ENCODE data around the gene ARSK. TPM values are rescaled to one million over a fixed set of nuclear protein-coding genes. Genes with fewer than 3 reads are reported as not detected.
A peak's percentile ranks its signal among the peaks of the same experiment; 100 is the strongest.

ARSK gene
- total and polyA plus RNA-seq, 2 donors (not counting 1 experiment from before 2014, with no cell fraction given) = 3.7 to 5.1 TPM

DNA sequence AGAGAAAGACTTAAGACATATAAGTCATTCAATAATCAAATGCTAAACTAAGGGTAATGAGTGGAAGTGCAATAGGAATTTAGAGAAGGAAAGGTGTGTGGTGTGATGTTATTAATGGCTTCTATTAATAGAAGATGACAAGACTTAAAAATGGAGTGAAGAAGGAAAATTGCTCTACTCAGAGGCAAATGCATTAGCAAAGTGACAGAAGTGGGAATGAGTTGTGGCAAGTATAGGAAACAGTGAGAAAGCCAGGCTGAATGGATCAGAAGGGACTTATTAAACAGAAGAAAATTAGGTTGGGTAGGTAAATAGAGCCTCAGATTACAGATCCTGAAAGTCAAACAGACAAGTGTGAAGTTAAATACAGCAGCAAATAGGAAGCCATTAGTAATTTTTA is 5.9 kb upstream of the ARSK start:
- DNase-seq (no peak), ATAC-seq (ENCODE audit: low read depth) (no peak)
- Histone ChIP-seq H3K4me2 (replicated peaks; ENCODE audit: low read depth, low read length, poor library complexity, severe bottlenecking) (no peak overlapping the region), H4K20me1 (ENCODE audit: control insufficient read depth, insufficient read depth, low read length, poor library complexity, severe bottlenecking) (peaks cover 23% of the 10 kb centered on the region), H3K27ac (ENCODE audit: low read length in 2 of 2) (no peak overlapping the region), H2AFZ (ENCODE audit: insufficient read depth, low read depth, low read length, poor library complexity, severe bottlenecking) (no peak overlapping the region), H3K9me3 (ENCODE audit: control extremely low read depth in 1 of 3, control insufficient read depth in 2 of 3, insufficient read depth in 1 of 3, low read length in 2 of 3) (no peaks in the 10 kb centered on the region), H3K79me2 (ENCODE audit: control insufficient read depth, insufficient read depth, low read length) (peaks cover 65% of the 10 kb centered on the region), H3K9ac (ENCODE audit: low read length) (no peak overlapping the region), H3K36me3 (replicated peaks in 1 of 2; ENCODE audit: control extremely low read depth in 1 of 2, control insufficient read depth in 1 of 2, extremely low read depth in 1 of 2, insufficient read depth in 2 of 2, low read length in 1 of 2) (peaks cover 20 to 39% of the 10 kb centered on the region in 2 experiments), H3K4me3 (ENCODE audit: control extremely low read depth in 1 of 5, extremely low read depth in 1 of 5, insufficient read depth in 1 of 5, low read depth in 2 of 5, low read length in 4 of 5) (no peak overlapping the region), H3K27me3 (replicated peaks in 1 of 4; ENCODE audit: control extremely low read depth in 1 of 4, control insufficient read depth in 3 of 4, insufficient read depth in 4 of 4, low read length in 3 of 4) (no peaks in the 10 kb centered on the region), H3K4me1 (ENCODE audit: control insufficient read depth in 2 of 2, insufficient read depth in 2 of 2, low read length in 2 of 2) (peaks cover 4 to 6% of the 10 kb centered on the region in 2 donors)
- Mint-ChIP-seq H3K9me3 (ENCODE audit: insufficient read depth) (no peaks in the 10 kb centered on the region), H3K27me3 (no peaks in the 10 kb centered on the region), H3K4me1 (peaks cover 20% of the 10 kb centered on the region), H3K4me3 (no peak overlapping the region), H3K27ac (no peak overlapping the region)
- CTCF ChIA-PET = no interaction called here
- TF ChIP-seq EZH2 (IDR thresholded peaks at IDR 0.05; ENCODE audit: borderline replicate concordance, insufficient read depth, low read depth, low read length, poor library complexity, severe bottlenecking) = no peak
- TF ChIP-seq, protein P1, sequence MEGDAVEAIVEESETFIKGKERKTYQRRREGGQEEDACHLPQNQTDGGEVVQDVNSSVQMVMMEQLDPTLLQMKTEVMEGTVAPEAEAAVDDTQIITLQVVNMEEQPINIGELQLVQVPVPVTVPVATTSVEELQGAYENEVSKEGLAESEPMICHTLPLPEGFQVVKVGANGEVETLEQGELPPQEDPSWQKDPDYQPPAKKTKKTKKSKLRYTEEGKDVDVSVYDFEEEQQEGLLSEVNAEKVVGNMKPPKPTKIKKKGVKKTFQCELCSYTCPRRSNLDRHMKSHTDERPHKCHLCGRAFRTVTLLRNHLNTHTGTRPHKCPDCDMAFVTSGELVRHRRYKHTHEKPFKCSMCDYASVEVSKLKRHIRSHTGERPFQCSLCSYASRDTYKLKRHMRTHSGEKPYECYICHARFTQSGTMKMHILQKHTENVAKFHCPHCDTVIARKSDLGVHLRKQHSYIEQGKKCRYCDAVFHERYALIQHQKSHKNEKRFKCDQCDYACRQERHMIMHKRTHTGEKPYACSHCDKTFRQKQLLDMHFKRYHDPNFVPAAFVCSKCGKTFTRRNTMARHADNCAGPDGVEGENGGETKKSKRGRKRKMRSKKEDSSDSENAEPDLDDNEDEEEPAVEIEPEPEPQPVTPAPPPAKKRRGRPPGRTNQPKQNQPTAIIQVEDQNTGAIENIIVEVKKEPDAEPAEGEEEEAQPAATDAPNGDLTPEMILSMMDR (IDR thresholded peaks at IDR 0.05) = no peak
- POLR2A ChIA-PET = no interaction called here
- intact Hi-C loops (cut with micrococcal nuclease) = no loop called here

DNA sequence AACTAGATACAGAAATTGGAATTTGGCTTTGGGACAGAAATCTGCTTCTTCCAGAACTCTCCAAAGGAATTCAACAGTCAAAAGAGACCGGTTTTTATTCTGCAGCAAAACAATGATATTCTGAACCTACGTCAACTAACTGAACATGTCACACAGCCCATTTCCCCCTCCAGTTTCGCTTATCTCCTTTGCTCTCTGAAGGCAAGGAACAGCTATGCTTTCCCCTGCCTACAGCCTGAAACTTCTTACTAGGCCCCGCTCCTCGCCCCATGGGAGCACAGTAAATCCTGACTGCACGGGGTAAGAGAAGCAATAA is 612 bp upstream of the ARSK start:
- Histone ChIP-seq H3K27me3 (replicated peaks in 1 of 4; ENCODE audit: control extremely low read depth in 1 of 4, control insufficient read depth in 3 of 4, insufficient read depth in 4 of 4, low read length in 3 of 4) (no peaks in the 10 kb centered on the region), H4K20me1 (ENCODE audit: control insufficient read depth, insufficient read depth, low read length, poor library complexity, severe bottlenecking) (peaks cover 16% of the 10 kb centered on the region), H2AFZ (ENCODE audit: insufficient read depth, low read depth, low read length, poor library complexity, severe bottlenecking) (peak overlapping the region; percentile 85), H3K36me3 (replicated peaks in 1 of 2; ENCODE audit: control extremely low read depth in 1 of 2, control insufficient read depth in 1 of 2, extremely low read depth in 1 of 2, insufficient read depth in 2 of 2, low read length in 1 of 2) (peaks cover 0 to 7% of the 10 kb centered on the region in 2 experiments), H3K27ac (ENCODE audit: low read length in 2 of 2) (peak overlapping the region; percentile 71 to 80), H3K9me3 (ENCODE audit: control extremely low read depth in 1 of 3, control insufficient read depth in 2 of 3, insufficient read depth in 1 of 3, low read length in 2 of 3) (no peaks in the 10 kb centered on the region), H3K4me3 (ENCODE audit: control extremely low read depth in 1 of 5, extremely low read depth in 1 of 5, insufficient read depth in 1 of 5, low read depth in 2 of 5, low read length in 4 of 5) (peak overlapping the region; percentile 70 to 91 (median 81)), H3K4me1 (ENCODE audit: control insufficient read depth in 2 of 2, insufficient read depth in 2 of 2, low read length in 2 of 2) (peaks cover 14 to 20% of the 10 kb centered on the region in 2 donors), H3K9ac (ENCODE audit: low read length) (peak overlapping the region; percentile 72), H3K79me2 (ENCODE audit: control insufficient read depth, insufficient read depth, low read length) (peaks cover 52% of the 10 kb centered on the region), H3K4me2 (replicated peaks; ENCODE audit: low read depth, low read length, poor library complexity, severe bottlenecking) (peak overlapping the region; percentile 74)
- peak; percentile 26 for ATAC-seq (ENCODE audit: low read depth)
- CTCF ChIA-PET = interaction anchor here (0.8 to 1.0 kb wide), 2 partner anchors 227 to 254 kb away, joined by 3 to 4 read pairs; no protein-coding TSS in a partner anchor
- Mint-ChIP-seq H3K4me1 (peaks cover 41% of the 10 kb centered on the region), H3K9me3 (ENCODE audit: insufficient read depth) (no peaks in the 10 kb centered on the region), H3K27ac (peak overlapping the region; percentile 90), H3K4me3 (peak overlapping the region; percentile 93), H3K27me3 (no peaks in the 10 kb centered on the region)
- intact Hi-C loops (cut with micrococcal nuclease) = loop anchor here (2.0 to 10.0 kb wide), 3 partner anchors 269 to 939 kb away; partner anchors contain the start of genes GLRX, KIAA0825 and SLF1
- POLR2A ChIA-PET = interaction anchor here (0.8 kb wide), 1 partner anchor 66 kb away, joined by 3 read pairs; no protein-coding TSS in a partner anchor
- 0% methylated on average over 3 of the region's 6 CpGs for WGBS (ENCODE audit: insufficient coverage)
- TF ChIP-seq, protein P1 (IDR thresholded peaks at IDR 0.05) = no peak
- TF ChIP-seq EZH2 (IDR thresholded peaks at IDR 0.05; ENCODE audit: borderline replicate concordance, insufficient read depth, low read depth, low read length, poor library complexity, severe bottlenecking) = no peak
- DNase-seq = no peak

Measured in B cell (primary cell).